ENCODE results near the gene LRRC57.

GRCh38 chr15:42490671-42491538 is 57.7 kb downstream of the LRRC57 start, which contains the start of gene ZNF106:
- TF ChIP-seq CTCF (IDR thresholded peaks at IDR 0.05 in 4 of 5, conservative IDR thresholded peaks at IDR 0.05 in 1 of 5) (peak in 1 of 5 experiments; percentile 17), POLR2A (IDR thresholded peaks at IDR 0.05) (peak; percentile 93 to 96)

All from gastrocnemius medialis (tissue), 4 donors.